Measurements from ENCODE around the gene SMIM41.

The SMIM41 gene

GRCh38 chr12:52130711-52131110 lies 51.2 kb downstream of the SMIM41 start:
- no peak overlapping the region for H3K9ac ChIP-seq (ENCODE audit: low read depth, low read length, poor library complexity, severe bottlenecking)
- H3K9me3 ChIP-seq (ENCODE audit: insufficient read depth, low read depth, low read length): no peaks in the 10 kb centered on the region
- TF ChIP-seq CTCF (conservative IDR thresholded peaks at IDR 0.05; ENCODE audit: low read length) (no peak), EZH2phosphoT487 (IDR thresholded peaks at IDR 0.05; ENCODE audit: borderline replicate concordance) (no peak)
- H2AFZ ChIP-seq (ENCODE audit: low read length): no peak overlapping the region
- no peaks in the 10 kb centered on the region for H3F3A ChIP-seq (ENCODE audit: low read depth)
- no peaks in the 10 kb centered on the region for H4K20me1 ChIP-seq (ENCODE audit: insufficient read depth, low read length, poor library complexity, severe bottlenecking)
- no peaks in the 10 kb centered on the region for H3K79me2 ChIP-seq (ENCODE audit: insufficient read depth, low read length)
- H3K4me2 ChIP-seq (ENCODE audit: low read depth, low read length, poor library complexity, severe bottlenecking): no peak overlapping the region
- H3K9me2 ChIP-seq (replicated peaks; ENCODE audit: low read depth, low read length): no peaks in the 10 kb centered on the region
- H3K36me3 ChIP-seq (ENCODE audit: insufficient read depth, low read length): no peaks in the 10 kb centered on the region
- no peaks in the 10 kb centered on the region for H3K27me3 ChIP-seq (ENCODE audit: insufficient read depth, low read length, poor library complexity, severe bottlenecking)
- H3K4me3 ChIP-seq (ENCODE audit: low read length, poor library complexity, severe bottlenecking): no peak overlapping the region
- H3K4me1 ChIP-seq (ENCODE audit: insufficient read depth, low read length, poor library complexity, severe bottlenecking): no peaks in the 10 kb centered on the region

- Histone ChIP-seq H3K27me3 (ENCODE audit: insufficient read depth, low read length, poor library complexity, severe bottlenecking) (no peaks in the 10 kb centered on the region), H3K9me3 (ENCODE audit: insufficient read depth, low read depth, low read length) (no peaks in the 10 kb centered on the region), H2AFZ (ENCODE audit: low read length) (no peak overlapping the region)
These were observed 53.3 kb downstream of the SMIM41 start for GRCh38 chr12:52132754-52133161.

GRCh38 chr12:52137746-52138145 lies 58.2 kb downstream of the SMIM41 start:
- Histone ChIP-seq H3K9me3 (ENCODE audit: insufficient read depth, low read depth, low read length) (no peaks in the 10 kb centered on the region), H3F3A (ENCODE audit: low read depth) (no peaks in the 10 kb centered on the region), H3K27me3 (ENCODE audit: insufficient read depth, low read length, poor library complexity, severe bottlenecking) (no peaks in the 10 kb centered on the region), H3K9ac (ENCODE audit: low read depth, low read length, poor library complexity, severe bottlenecking) (no peak overlapping the region), H3K4me2 (ENCODE audit: low read depth, low read length, poor library complexity, severe bottlenecking) (no peak overlapping the region), H3K79me2 (ENCODE audit: insufficient read depth, low read length) (no peaks in the 10 kb centered on the region), H4K20me1 (ENCODE audit: insufficient read depth, low read length, poor library complexity, severe bottlenecking) (no peaks in the 10 kb centered on the region), H3K36me3 (ENCODE audit: insufficient read depth, low read length) (no peaks in the 10 kb centered on the region), H3K4me3 (ENCODE audit: low read length, poor library complexity, severe bottlenecking) (no peak overlapping the region), H3K4me1 (ENCODE audit: insufficient read depth, low read length, poor library complexity, severe bottlenecking) (no peaks in the 10 kb centered on the region), H2AFZ (ENCODE audit: low read length) (no peak overlapping the region), H3K9me2 (replicated peaks; ENCODE audit: low read depth, low read length) (no peaks in the 10 kb centered on the region)
- TF ChIP-seq CTCF (conservative IDR thresholded peaks at IDR 0.05; ENCODE audit: low read length) (no peak), EZH2phosphoT487 (IDR thresholded peaks at IDR 0.05; ENCODE audit: borderline replicate concordance) (no peak)

More at GRCh38 chr12:52132754-52133161, 53.3 kb downstream of the SMIM41 start:
- Histone ChIP-seq H3K9me2 (replicated peaks; ENCODE audit: low read depth, low read length) (no peaks in the 10 kb centered on the region), H3F3A (ENCODE audit: low read depth) (no peaks in the 10 kb centered on the region), H3K36me3 (ENCODE audit: insufficient read depth, low read length) (no peaks in the 10 kb centered on the region), H3K9ac (ENCODE audit: low read depth, low read length, poor library complexity, severe bottlenecking) (no peak overlapping the region), H3K4me1 (ENCODE audit: insufficient read depth, low read length, poor library complexity, severe bottlenecking) (no peaks in the 10 kb centered on the region), H3K4me3 (ENCODE audit: low read length, poor library complexity, severe bottlenecking) (no peak overlapping the region), H3K79me2 (ENCODE audit: insufficient read depth, low read length) (no peaks in the 10 kb centered on the region), H3K4me2 (ENCODE audit: low read depth, low read length, poor library complexity, severe bottlenecking) (no peak overlapping the region), H4K20me1 (ENCODE audit: insufficient read depth, low read length, poor library complexity, severe bottlenecking) (no peaks in the 10 kb centered on the region)
- TF ChIP-seq EZH2phosphoT487 (IDR thresholded peaks at IDR 0.05; ENCODE audit: borderline replicate concordance) (no peak), CTCF (conservative IDR thresholded peaks at IDR 0.05; ENCODE audit: low read length) (no peak)
